GM04503 (cell line): ENCODE data around the gene RBFOX2.
A peak's percentile ranks its signal among the peaks of the same experiment; 100 is the strongest.

ENCODE experiments used
- DNase-seq: peaks from one replicate; pipeline ENCODE4 v3.0.0-alpha.2; 2012; ENCODE audit warnings: low read depth

RBFOX2 gene

DNA sequence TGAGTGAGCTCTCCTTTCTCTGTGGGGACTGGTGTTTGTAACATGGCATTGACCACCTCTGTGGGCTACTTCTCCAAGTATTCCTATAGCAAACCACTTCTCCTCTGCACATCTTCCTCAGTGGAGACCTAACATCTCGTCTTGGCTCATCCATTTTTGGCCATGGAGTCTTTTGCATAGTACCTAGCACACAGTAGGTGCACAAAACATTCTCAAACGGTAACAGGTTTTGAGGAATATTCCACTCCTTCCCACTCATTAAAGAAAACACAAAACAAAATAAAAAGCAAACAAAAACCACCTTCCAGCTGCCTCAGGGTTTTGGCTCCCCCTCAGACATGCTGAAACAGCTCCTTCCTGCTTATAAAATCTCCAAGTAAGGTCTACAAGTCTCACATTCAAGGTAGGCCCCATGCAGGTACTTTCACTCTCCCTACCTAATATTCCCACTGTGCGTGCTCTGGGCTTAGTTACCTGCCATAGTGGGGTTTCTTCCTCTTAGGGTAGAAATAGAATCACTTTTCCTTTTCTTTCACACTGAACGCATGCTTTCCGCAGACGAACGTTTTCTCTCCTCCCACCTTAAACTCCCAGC lies 132.4 kb downstream of the RBFOX2 start:
- DNase-seq: no peak

DNA sequence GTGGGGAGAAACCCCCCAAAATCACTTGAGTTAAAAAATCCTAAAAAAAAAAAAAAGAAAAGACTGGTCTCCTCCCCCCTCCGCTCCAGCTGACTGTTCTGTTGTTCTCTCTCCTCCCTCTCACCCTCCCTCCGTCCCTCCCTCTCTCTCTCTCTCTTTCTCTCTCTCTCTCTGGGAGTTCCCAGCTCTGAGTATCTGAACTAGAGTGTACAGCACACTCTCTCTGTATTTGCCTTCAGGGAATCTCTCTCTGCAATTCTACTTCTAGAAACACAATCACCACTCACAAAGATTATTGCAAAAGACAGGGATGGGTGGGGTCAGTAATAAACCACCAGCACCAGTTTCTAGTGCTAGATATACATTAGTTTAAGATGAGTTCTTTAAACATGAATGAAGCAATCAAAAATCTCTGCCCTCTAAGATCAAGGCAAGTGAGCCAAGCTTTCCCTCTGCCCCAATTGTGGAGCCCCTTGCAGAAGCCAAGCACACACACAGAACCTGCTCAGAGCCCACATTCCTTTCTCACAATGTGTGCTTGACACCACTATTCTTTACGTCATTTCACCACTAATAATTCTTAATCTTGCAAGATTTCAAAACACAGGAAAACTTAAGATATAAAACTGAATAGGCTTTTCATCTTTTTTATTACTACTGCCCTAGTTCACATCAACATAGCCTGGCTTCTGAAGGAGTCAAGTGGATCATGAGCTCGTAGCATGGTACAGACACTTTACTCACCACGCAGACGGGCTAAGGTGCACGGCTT lies 133.5 kb downstream of the RBFOX2 start:
- peak; percentile 72 for DNase-seq

DNA sequence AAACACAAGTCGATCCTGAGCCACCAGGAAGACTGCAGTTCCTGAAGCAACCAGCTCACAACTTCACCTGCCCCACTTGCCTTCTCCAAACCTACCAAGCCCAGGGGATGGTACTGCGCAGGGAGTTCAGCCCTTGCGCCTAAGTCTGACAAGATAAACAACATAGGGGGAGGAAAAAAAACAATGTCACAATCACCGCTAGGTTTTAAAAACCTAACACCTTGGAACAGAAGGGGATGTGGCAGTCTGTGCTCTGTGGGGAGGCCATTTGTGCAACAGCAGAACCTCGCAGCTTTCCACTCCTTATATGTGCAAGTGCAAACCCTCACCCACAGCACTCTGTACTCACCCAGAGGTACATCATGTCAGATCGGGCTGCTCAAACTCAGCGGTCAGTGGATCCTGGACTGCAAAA lies 134.2 kb downstream of the RBFOX2 start:
- DNase-seq: no peak

DNA sequence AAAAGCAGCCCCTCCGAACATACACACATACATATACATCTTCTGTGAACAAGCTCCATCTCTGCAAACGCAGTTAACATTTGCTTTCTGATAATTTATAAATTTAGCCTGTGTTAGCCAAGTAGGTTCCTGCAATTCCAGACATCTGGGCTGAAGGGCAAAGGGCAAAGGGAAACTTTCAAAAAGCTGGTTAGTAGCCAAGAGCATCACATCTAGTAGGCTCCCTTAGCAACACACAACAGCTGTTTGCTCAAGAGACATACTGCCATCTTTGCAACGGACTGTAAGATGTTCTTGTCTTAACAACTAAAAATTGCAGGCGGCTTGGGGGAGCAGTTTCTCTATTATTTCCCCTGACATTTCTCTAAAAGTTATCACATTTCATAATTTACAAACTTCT lies 134.9 kb downstream of the RBFOX2 start:
- DNase-seq: no peak

DNA sequence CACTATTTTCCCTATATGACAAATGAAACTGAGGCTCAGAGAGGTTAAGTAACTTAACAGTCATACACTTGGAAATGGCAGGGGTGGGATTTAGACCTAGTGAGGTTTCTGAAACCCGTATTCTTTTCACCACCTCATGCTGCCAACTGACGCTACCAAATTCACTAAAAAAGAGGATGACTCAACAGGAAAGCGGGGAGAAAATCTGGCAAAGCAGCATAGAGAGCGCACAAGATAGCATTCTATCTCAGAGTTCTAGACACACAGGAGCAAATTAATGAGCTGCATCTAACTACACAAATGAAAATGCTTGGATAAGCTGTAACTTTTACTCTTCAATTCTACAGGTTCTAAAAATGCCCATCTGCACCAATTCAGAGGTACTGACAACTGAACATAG lies 136.4 kb downstream of the RBFOX2 start:
- peak; percentile 59 for DNase-seq

DNA sequence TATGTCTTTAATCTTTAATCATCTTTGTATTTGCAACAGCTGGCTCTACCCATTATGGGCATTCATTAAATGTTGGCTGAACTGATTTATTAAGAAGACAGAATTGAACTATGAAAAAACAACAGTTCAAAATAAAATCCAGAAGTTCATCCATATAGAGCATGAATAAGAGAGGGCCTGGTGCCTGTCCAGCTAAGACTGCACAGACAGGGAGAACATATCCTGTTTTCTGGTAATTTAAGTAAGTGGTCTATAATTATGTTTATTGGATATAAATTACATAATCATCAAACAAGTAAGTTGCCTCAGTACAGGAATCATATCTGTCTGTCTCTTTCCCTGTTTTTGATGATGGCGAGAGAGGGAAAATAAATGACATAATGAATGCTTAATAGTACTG lies 137.2 kb downstream of the RBFOX2 start:
- no peak for DNase-seq

DNA sequence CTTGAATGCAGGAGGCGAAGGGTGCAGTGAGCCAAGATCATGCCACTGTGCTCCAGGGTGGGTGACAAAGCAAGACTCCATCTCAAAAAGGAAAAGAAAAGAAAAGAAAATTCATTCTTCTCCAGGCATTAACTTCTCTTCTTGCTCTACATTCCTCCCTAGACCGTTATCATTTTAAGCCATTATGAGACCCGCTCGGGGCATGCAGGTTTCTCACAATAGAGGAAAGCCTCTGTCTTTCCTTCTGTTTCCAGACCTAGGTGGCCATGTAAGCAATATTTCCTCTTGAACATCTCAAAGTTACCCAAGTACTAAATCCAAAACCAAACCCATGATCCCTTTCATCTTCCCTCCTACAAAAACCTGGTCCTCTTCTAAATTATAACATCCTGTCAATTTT lies 139.6 kb downstream of the RBFOX2 start:
- no peak for DNase-seq

DNA sequence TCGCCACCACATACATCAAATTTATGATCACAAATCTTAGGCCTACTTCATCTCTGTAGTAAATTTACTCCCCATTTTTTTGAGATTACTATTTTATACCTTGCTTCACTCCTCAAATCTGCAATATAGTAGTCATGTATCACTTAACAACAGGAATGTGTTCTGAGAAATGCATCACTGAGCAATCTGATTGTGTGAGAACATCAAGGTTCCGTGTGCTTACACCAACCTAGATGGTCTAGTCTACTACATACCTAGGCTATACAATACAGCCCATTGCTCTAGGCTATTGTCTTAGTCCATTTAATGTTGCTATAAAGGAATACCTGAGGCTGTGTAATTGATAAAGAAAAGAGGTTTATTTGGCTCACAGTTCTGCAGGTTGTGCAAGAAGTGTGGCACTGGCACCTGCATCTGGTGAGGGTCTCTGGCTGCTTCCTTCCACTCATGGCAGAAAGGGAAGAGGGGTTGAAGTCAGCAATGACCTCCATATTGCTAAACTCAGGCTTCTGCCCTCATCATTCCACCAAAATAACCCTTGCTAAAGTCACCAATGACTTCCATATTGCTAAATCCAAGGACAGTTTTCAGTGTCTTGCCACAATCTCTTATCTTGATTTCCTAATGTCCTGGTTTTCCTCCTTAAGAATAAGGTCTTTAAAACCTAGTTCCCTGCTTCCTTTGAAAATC lies 140.3 kb downstream of the RBFOX2 start:
- no peak for DNase-seq

DNA sequence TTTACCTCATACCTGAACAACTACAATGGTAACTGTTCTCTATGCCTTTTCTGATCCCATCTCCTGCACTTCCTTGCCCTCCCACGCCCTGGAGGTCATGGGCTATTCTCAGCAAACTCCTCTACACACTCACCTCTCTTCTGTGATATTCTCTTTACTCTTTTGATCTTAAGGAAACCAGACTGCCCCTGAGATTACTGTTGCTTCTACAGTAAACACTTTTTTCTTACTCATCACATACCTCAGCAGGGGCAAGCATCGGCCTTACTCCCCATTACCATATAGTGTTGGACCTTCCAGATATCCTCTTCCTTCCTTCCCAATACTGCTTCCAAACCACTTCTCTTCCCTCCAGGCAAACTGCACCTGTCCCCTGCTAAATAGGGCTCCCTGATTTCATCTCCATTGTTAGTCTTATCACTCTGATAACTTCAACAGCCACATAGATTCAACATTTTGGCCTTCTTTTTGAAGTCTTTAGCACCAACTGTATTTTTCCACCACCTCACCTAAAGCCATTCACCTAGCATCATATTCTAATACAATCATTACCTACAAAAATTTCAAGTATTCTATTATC lies 141.2 kb downstream of the RBFOX2 start:
- no peak for DNase-seq

DNA sequence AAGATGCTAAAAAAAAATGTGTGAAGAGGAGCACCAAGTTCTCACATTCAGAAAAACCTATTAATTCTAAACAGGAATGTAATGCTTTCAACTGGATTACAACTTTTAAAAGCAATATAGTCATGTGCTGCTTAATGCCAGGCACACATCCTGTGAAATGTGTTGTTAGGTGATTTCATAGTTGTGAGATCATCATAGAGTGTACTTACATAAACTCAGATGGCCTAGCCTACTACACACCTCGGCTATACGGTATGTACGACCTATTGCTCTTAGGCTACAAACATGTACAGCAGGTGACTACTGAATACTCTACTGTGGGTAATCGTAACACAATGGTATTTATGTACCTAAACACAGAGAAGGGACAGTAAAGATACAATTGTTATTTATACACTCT lies 142.3 kb downstream of the RBFOX2 start:
- no peak for DNase-seq

DNA sequence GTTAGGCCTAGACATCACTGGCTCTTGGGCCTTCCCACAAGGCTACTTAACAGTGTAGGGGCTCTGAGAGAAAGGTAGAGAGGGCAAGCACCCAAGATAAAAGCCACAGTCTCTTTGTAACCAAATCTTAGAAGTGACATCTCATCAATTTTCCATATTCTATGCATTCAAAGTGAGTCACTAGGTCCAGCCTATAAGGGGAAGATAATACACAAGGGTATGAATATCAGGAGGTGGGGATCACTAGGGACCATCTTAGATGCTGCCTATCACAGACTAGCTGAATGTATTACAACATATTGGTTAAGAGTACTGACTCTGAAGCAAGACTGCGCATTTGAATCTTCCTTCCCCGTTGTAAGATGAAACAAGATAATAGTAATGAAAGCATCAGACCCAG lies 144.1 kb downstream of the RBFOX2 start:
- no peak for DNase-seq

DNA sequence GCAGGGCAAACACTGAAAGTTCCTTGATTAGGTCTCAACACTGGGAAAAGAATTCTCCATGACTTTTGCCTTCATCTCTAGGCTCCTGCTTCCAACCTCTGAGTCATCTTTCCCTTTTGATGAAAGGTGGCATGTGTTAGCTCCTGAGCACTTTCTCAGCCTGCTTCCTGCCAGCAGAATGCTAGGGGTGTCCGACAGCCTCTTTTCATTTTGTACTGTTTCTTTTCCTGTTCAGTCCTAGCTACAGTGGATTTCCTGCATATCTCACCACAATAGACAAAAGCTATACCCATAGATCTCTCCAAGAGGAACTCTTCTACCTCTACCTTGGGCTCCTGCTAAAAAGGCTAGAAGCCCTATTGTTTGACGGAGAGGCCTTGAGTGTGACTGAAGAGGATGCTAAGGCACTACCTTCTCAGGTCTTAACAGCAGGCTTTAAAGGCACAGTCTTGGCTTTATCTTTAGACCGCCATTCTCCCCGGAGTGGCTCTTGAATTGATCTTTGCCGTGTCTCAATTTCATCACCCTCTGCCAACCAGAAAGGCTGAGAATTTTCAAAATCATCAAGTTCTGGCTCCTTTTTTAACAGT lies 145.5 kb downstream of the RBFOX2 start:
- DNase-seq: no peak

DNA sequence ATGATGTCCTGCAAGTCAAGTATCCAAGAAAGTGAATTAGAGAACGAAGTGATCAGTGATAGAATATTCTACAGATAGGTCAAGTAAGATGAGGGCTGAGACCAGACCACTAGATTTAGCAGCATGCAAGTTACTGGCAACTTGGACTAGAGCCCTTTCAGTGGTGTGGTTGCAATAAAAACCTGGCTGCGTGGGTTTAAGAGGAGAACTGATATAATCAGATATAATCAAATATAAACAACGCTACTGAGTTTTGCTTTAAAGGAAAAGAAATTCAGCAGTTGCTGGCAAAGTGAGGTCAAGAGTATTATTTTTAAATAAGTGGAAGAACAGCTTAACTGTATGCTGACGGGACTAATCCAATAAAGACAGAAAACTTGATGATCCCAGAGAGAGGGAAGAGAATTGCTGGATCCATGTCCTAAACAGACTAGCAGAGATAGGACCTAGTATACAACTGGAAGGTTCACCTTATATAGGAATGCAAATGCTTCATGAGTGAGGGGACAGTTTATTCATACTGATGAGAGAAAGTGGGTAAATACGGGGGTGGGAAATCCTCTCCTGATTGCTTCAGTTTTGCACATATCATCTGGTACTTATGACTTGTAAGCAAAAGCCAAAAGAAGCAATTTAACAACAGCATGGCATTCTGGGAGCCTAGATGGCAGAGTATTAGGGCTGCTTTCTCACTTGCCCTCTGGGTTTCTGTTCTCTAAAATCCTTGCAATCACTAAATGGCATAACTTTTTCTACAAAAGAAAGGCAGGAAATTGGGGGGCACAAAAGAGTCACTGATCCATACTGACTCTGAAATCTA lies 146.2 kb downstream of the RBFOX2 start:
- DNase-seq: no peak

DNA sequence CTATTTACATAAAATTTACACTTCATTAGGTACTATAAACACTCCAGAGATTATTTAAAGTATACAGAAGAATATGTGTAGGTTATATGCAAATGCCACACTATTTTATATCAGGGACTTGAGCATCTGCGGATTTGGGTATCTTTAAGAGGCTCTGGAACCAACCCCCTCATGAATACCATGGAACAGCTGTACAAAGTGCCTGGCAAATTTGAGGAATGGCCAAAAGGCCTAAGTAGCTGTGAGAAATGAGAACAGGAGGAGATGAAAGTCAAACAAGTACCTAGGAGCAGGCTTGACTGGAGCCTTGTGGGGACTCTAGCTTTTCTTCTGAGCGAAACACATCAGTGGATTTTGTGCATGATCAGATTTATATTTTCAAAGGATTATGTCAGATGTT lies 149.3 kb downstream of the RBFOX2 start:
- no peak for DNase-seq

DNA sequence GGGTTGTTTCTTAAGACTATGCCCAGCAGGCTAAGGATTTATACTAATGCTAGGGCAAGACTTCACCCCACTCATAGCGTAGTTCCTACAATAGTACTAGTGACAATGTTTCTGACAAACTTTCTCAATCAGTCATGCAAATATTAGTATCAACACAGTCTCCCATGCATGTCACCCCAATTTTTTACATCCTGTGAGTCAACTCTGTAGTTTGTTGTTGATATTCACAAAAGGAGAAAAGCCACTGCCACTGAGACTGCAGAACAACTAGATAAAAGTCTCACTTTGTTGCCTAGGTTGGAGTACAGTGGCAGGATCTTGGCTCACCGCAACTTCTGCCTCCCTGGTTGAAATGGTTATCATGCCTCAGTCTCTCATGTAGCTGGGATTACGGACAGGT lies 155.2 kb downstream of the RBFOX2 start:
- no peak for DNase-seq

DNA sequence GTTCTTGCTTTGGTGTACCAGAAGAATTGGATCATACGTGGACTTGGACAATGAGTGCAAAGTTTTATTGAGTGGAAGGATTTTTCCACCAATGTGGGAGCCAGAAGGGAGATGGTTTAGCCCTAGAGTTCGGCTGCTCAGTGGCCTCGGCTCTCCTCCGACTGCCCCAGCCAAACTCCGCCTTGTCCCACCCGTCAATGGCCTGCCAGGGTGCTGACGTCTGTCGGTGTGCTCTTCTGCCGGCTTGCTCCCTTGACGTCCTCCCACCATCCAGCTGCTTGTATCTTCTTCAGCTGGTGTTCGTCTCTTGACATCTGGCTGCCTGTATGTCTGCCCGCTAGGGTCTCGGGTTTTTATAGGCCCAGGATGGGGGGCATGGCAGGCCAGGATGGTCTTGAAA lies 156.2 kb downstream of the RBFOX2 start:
- no peak for DNase-seq

DNA sequence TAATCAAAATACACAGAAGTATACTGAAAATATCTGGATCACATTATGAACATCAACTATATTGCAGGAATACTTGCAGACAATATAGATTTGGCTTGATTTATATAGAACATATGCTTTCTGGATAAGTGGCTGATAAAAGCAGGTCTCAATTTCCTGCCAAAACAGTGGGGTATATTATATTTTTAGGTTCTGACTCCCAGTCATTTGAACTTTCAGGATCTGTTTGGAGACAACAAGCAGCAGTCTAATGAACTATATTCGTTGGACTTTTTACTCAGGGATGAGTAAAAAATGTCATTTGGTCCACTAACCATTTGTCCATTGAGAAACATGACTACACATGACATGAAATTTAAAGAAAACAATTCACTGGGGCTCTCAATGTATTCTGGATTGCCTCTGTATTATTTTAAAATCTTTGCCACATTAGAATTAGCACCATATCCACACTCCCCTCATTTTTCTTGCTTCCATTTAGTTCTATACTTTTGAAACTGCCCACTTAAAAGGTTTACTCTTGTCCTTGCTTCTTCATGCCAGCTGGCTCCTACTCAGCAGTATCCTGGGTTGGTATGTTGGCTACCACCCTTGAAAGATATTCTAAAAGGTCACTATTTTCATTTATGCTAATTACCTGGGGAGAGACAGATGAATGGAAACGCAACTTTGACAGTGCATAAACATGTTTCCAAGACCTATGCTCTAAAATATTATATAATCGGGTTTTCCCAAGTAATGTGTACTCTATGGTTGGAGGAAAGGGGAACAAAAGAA lies 157.9 kb downstream of the RBFOX2 start:
- no peak for DNase-seq

DNA sequence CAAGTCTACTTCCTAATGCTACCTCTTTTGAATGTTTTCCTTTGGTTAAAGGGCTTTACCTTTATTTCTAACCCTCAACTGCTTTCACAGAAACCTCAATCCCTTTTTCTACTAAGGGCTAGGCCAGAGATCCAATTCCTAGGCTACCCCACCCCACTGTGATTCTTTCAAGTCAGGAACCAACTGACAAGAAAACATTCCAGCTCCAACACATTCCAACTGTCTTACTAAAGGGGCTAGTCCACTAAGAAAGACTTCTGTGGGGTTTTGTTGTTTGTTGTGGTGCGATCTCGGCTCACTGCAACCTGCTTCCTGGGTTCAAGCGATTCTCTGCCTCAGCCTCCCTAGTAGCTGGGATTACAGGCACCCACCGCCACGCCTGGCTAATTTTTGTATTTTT lies 159.7 kb downstream of the RBFOX2 start:
- DNase-seq: no peak

DNA sequence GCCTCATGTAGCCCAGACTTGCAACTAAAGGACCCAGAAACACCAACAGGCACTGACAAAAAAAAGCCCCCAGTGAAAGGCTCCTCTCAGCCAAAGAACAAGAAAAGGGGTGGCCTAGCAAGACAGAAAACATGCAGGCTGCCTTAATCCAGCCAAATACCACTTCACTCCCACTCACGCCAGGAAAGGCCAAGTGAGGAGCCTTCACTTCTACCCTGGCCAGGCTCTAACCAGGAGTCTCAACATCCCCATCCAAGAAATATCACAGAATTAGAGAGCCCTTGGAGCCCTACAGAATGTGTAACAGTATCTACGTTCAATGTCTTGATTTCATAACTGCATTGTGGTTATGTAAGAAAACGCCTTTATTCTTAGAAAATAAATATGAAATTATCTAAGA lies 162.0 kb downstream of the RBFOX2 start:
- DNase-seq: no peak

DNA sequence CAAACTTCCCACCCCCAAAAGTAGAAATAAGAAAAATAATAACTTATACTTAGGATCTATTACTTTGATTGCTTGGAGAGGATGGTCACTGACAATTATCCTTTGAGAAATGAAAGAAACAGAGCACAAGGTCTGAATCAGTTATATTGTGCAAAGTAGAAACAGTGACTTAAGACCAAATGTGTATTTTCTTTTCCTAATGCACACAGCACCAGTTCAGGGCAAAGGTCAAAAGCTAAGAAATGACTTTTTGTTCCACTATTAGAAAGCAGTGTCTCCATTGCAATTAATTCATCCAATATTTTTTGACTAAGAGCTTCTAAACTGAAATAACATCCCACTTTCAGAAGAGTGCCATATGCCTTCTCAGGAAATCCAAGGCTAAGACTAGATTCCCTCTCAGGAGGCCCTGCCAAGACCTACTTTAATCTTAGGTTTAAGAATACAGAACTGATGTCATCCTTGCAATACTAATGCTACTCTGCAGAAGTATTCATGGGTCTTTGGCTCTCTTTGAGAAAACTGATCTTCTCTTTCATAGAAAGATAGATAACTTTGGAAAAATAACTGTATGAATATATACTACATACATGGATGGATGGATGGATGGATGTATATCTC lies 164.0 kb downstream of the RBFOX2 start:
- DNase-seq: no peak

DNA sequence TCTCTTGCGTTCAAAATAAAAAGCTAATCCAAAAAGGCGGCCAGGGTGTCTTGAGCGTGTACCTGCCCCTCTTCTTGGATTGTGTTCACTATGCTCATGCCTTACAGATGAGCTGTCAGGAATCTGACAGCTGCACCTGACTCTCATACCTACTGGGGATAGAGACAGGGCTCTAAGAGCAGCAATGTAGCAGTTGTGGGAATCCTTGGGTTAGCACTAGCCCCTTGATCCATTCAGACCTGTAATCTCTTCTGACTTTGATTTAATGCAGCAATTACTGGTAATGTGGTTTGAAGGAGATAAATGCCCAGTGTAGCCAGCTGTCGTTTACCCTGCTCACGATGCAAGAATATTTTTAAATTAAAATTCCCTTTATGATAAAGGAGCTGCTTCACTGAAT lies 165.2 kb downstream of the RBFOX2 start:
- DNase-seq: no peak
